GM12864 (cell line): ENCODE results near the gene PLCB2.
A peak's percentile ranks its signal among the peaks of the same experiment; 100 is the strongest.

Experiments
- DNase-seq: peaks from one replicate; pipeline ENCODE4 v3.0.0-alpha.2; 2011; ENCODE audit warnings: low read depth
- H3K4me3 ChIP-seq: 2 replicates; pipeline ENCODE4 v1.5.1; 2011; ENCODE audit warnings: mild to moderate bottlenecking, low read depth, low read length, control low read depth
- CTCF ChIP-seq: IDR thresholded peaks from 2 replicates; pipeline ENCODE4 v1.5.1; 2011; ENCODE audit warnings: low read depth, mild to moderate bottlenecking, moderate library complexity, low read length, control low read depth, inconsistent platforms; ENCODE audit errors: missing control alignments

Gene PLCB2

DNA sequence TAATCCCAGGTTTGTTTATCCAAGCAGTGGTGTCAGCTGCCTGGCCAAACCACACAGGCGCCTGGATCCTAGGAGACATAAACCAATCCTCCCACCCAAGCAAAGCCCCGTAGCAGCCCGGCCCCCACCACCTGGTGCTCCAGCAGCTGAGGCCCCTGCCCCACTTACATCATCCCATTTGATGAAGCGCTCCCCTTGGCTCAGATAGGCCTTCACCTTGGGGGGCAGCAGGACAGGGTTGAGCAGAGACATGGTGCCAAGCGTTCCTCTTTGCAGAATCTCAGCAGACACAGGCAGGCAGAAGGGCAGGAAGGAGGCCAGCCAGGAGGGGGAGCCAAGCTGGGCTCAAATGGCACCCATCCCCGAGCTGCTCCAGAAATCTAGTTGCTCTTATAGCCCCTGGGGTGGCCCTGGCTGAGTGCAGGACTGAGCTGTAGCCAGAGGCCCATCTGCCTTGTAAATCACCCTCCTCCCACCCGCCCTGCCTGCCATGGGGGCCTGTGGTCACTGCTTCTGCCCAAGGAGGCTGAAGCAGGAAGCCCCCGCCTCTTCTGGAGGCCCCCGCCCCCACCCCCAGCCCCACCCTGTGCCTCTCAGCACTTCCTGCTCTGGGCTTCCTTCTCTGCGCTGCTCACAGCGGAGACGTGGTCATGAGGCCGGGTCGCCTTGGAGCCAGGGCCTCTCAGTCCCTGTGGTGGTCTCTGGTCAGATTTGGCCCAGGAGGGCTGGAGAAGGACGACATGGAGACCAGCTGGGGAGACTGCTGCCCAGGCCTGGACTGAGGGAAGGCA is at the start of gene PLCB2:
TSS of gene PLCB2 (minus strand) at position 515 of the 791 bp plus-strand sequence. CDS start at position 252, 263 bp downstream.
- DNase-seq = no peak
- peak within 1 kb of the TSS; percentile 69 for H3K4me3 ChIP-seq
- peak; percentile 67 for TF ChIP-seq CTCF

- TF ChIP-seq CTCF = no peak
- no peak for DNase-seq
- no peak overlapping the region for H3K4me3 ChIP-seq
Observed at GRCh38 chr15:40357246-40357645, 49.5 kb upstream of the PLCB2 start.

DNA sequence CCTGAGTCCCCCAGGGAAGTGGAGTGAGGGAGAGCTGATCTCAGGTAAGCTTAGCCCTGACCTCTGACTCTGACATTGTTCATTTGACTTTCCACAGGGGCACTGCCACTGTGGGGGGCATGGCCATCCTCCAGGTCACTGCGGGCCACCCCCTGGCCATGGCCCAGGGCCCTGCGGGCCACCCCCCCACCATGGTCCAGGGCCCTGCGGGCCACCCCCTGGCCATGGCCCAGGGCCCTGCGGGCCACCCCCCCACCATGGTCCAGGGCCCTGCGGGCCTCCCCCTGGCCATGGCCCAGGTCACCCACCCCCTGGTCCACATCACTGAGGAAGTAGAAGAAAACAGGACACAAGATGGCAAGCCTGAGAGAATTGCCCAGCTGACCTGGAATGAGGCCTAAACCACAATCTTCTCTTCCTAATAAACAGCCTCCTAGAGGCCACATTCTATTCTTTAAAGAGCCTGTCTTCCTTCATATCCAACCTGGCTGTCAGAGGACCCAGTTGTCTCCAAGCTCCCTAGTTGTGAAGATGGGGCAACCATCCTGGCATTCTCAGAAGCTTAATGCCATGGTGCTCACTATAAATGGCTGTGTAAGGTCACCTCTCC is 48.3 kb upstream of the PLCB2 start:
- TF ChIP-seq CTCF = no peak

DNA sequence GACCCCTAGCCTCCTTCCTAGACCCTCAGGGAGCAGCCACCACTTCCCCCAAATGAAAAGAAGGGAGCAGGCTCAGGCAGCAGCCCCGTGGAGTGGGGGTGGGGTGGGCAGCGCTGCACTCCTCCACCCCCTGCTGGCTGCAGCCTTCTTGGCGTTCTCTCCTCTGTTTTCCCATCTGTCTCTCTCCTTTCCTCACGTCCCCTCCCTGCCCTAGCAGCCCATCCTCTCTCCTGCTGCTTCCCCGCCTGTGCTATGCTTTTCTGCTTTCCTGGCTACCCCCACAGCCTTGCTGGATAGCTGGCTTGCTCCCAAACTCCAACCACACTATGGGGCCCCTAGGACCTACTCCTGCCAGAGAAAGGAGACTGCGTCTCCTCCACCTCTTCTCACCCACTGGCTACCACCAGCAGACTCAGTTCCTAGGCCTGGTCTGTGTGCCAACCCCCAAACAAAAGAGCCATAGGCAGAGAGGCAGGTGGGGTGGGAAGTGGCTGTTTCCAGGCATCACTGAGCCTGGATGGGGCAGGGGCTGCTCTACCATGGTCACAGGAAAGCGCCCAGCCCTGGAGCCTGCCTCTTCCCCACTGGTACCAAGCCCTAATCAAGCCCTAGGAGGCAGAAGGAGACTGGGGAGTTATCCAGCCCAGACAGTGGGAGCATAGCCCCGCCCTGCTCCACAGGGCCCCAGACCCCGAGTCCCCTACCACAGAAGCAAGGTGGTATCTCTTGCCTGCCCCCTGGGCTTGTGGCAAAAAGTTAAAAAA is 46.9 kb upstream of the PLCB2 start:
- peak; percentile 44 for TF ChIP-seq CTCF
- DNase-seq = no peak
- no peak overlapping the region for H3K4me3 ChIP-seq

More for the DNA sequence above, 48.3 kb upstream of the PLCB2 start:
- no peak for DNase-seq
- H3K4me3 ChIP-seq = no peak overlapping the region

DNA sequence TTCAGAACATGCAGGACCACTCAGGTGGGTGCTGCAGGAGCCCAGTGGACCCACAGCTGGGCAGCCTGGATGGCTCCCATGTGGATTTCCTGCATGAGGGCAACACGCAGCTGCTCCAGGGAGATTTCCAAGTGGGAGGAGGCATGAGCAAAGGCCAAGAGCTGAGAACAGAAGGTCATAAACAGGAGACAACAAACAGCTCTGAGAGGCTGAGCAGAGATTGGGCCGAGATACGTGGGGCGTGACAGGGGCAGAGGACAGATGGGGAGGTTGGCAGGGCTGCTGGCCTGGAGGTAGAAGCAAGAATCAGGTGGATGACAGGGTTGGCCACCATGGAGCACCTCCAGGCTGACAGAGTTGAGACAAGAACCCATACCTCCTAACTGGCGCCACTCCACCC is 46.0 kb upstream of the PLCB2 start:
- no peak overlapping the region for H3K4me3 ChIP-seq
- no peak for TF ChIP-seq CTCF
- DNase-seq = no peak

- no peak overlapping the region for H3K4me3 ChIP-seq
- DNase-seq = no peak
- TF ChIP-seq CTCF = no peak
Observed at GRCh38 chr15:40352281-40352901, 44.7 kb upstream of the PLCB2 start.
